Astrocyte of the cerebellum (primary cell): ENCODE data around the gene SEMA4C.

Experiments used
- DNase-seq: peaks from one replicate; pipeline ENCODE4 v3.0.0-alpha.2; 2011; ENCODE audit warnings: low read depth
- H3K4me3 ChIP-seq: 2 replicates; pipeline ENCODE4 v1.5.1; 2011; ENCODE audit warnings: mild to moderate bottlenecking, low read depth, low read length, moderate library complexity
- CTCF ChIP-seq: IDR thresholded peaks from 2 replicates; pipeline ENCODE4 v1.5.1; 2012; ENCODE audit warnings: low read length, low read depth, moderate library complexity, mild to moderate bottlenecking; ENCODE audit errors: missing control alignments
- in situ Hi-C: cut with HindIII; loops from 2 replicates; pipeline ENCODE4 v1.10.0; 2017; ENCODE audit warnings: low sequenced_read_pairs

Gene SEMA4C

GRCh38 chr2:96853321-96853720, 16.6 kb downstream of the SEMA4C start:
- in situ Hi-C loops: no loop called here
- TF ChIP-seq CTCF: no peak
- DNase-seq: no peak
- H3K4me3 ChIP-seq: no peak overlapping the region

GRCh38 chr2:96852667-96853066, 17.2 kb downstream of the SEMA4C start:
- in situ Hi-C loops: no loop called here
- no peak for TF ChIP-seq CTCF
- DNase-seq: no peak
- no peak overlapping the region for H3K4me3 ChIP-seq

GRCh38 chr2:96848264-96848663, 21.6 kb downstream of the SEMA4C start:
- no peak for DNase-seq
- TF ChIP-seq CTCF: no peak
- in situ Hi-C loops: no loop called here
- no peak overlapping the region for H3K4me3 ChIP-seq

GRCh38 chr2:96847586-96847985, 22.3 kb downstream of the SEMA4C start:
- DNase-seq: no peak
- in situ Hi-C loops: no loop called here
- TF ChIP-seq CTCF: no peak
- no peak overlapping the region for H3K4me3 ChIP-seq

- in situ Hi-C loops: no loop called here
- no peak for DNase-seq
- H3K4me3 ChIP-seq: no peak overlapping the region
- no peak for TF ChIP-seq CTCF
Measured at GRCh38 chr2:96846825-96847224, 23.1 kb downstream of the SEMA4C start.

GRCh38 chr2:96844405-96844808, 25.5 kb downstream of the SEMA4C start:
- no peak for DNase-seq
- H3K4me3 ChIP-seq: no peak overlapping the region
- in situ Hi-C loops: no loop called here
- no peak for TF ChIP-seq CTCF

- no peak within 1 kb of the TSS for H3K4me3 ChIP-seq
- in situ Hi-C loops: no loop called here
- no peak for TF ChIP-seq CTCF
- DNase-seq: no peak
Measured at GRCh38 chr2:96843538-96844268, 26.2 kb downstream of the SEMA4C start, which contains the start of gene ANKRD23. Gene ANKRD23, minus strand, starts transcription at chr2:96844021. Its CDS starts 29 bp downstream, at chr2:96843992.
